IMR-90 (cell line): ENCODE data around the gene LMO1. TPM values are rescaled to one million over a fixed set of nuclear protein-coding genes. Genes with fewer than 3 reads are reported as not detected.

Experiments
- ATAC-seq: fragments of 200-7000 bp; cut with Tn5 transposase; 2 replicates; pipeline ENCODE4 v1.9.1; 2020; ENCODE audit warnings: low read depth, mild to moderate bottlenecking, moderate library complexity
- BruUV-seq: library from RNA; stranded (reverse); fragments of 400-500 nt; replicated peaks from 2 replicates; lab custom pipeline; 2021; lab: Mats Ljungman, UMichigan
- CTCF ChIA-PET: fragments of 300-600 bp; formaldehyde crosslinking; extraction: SDS; loops from one replicate; lab custom pipeline; 2021; ENCODE audit warnings: antibody characterized with exemption; lab: Yijun Ruan, JAX
- POLR2A ChIA-PET: fragments of 300-600 bp; sonication (Branson Sonifier 250); formaldehyde crosslinking; loops from one replicate; lab custom pipeline; 2022; ENCODE audit warnings: antibody characterized with exemption; ENCODE audit not compliant: unreplicated experiment; lab: Charles Lee
- DNase-seq: peaks from one replicate; pipeline ENCODE4 v3.0.0; 2013
- H2AFZ ChIP-seq: replicated peaks from 2 replicates; pipeline ENCODE3; 2013; ENCODE audit warnings: low read length, mild to moderate bottlenecking; ENCODE audit not compliant: poor library complexity
- H2AK5ac ChIP-seq: 2 replicates; pipeline ENCODE4 v1.6.1; 2013; ENCODE audit warnings: low read depth, low read length, inconsistent platforms
- H2AK9ac ChIP-seq: replicated peaks from 2 replicates; pipeline ENCODE3; 2013; ENCODE audit warnings: mild to moderate bottlenecking, low read depth, low read length, moderate library complexity; ENCODE audit not compliant: poor library complexity
- H2BK120ac ChIP-seq: 2 replicates; pipeline ENCODE4 v1.6.1; 2013; ENCODE audit warnings: low read depth, low read length, inconsistent platforms
- H2BK15ac ChIP-seq: 3 replicates; pipeline ENCODE4 v1.6.1; 2013; ENCODE audit warnings: low read depth, low read length, inconsistent platforms
- H2BK20ac ChIP-seq: 2 replicates; pipeline ENCODE4 v1.6.1; 2013; ENCODE audit warnings: low read depth, mild to moderate bottlenecking, inconsistent platforms, low read length, moderate library complexity
- H2BK5ac ChIP-seq: 2 replicates; pipeline ENCODE4 v1.6.1; 2013; ENCODE audit warnings: mild to moderate bottlenecking, low read depth, low read length, inconsistent platforms; ENCODE audit not compliant: poor library complexity, severe bottlenecking
- H3K14ac ChIP-seq: replicated peaks from 2 replicates; pipeline ENCODE4 v1.6.1; 2013; ENCODE audit warnings: low read depth, low read length, inconsistent platforms
- H3K18ac ChIP-seq: 2 replicates; pipeline ENCODE4 v1.6.1; 2013; ENCODE audit warnings: low read depth, low read length, control low read depth
- H3K23ac ChIP-seq: 2 replicates; pipeline ENCODE4 v1.6.1; 2013; ENCODE audit warnings: low read depth, low read length, inconsistent platforms
- H3K27ac ChIP-seq: 2 replicates; pipeline ENCODE4 v1.5.1; 2013; ENCODE audit warnings: mild to moderate bottlenecking, control low read depth, low read length; ENCODE audit not compliant: insufficient read depth
- H3K27me3 ChIP-seq: 2 replicates; pipeline ENCODE4 v1.6.1; 2013; ENCODE audit warnings: low read length; ENCODE audit not compliant: control insufficient read depth, insufficient read depth
- H3K36me3 ChIP-seq: 2 replicates; pipeline ENCODE4 v1.6.1; 2013; ENCODE audit warnings: low read length, mixed read lengths; ENCODE audit not compliant: control insufficient read depth, insufficient read depth
- H3K4ac ChIP-seq: 2 replicates; pipeline ENCODE4 v1.6.1; 2013; ENCODE audit warnings: low read depth, low read length, inconsistent platforms
- H3K4me1 ChIP-seq: 2 replicates; pipeline ENCODE4 v1.6.1; 2013; ENCODE audit warnings: low read length, mixed read lengths; ENCODE audit not compliant: control insufficient read depth, insufficient read depth
- H3K4me2 ChIP-seq: 2 replicates; pipeline ENCODE4 v1.6.1; 2013; ENCODE audit warnings: low read depth, mild to moderate bottlenecking, control low read depth, low read length, moderate library complexity
- H3K4me3 ChIP-seq: 2 replicates; pipeline ENCODE4 v1.5.1; 2013; ENCODE audit warnings: low read depth, mild to moderate bottlenecking, control low read depth, low read length, moderate library complexity; ENCODE audit not compliant: insufficient read depth
- H3K56ac ChIP-seq: 2 replicates; pipeline ENCODE4 v1.6.1; 2013; ENCODE audit warnings: low read length, inconsistent platforms; ENCODE audit not compliant: insufficient read depth; ENCODE audit errors: extremely low read depth
- H3K79me1 ChIP-seq, 2 experiments: 2 replicates each; pipeline ENCODE4 v1.6.1; 2013; ENCODE audit warnings: low read length in 2 of 2, inconsistent platforms in 1 of 2, low read depth in 1 of 2
- H3K9ac ChIP-seq: 2 replicates; pipeline ENCODE4 v1.6.1; 2013; ENCODE audit warnings: low read depth, low read length, control low read depth
- H3K9me1 ChIP-seq: 2 replicates; pipeline ENCODE4 v1.6.1; 2013; ENCODE audit warnings: low read length, inconsistent platforms; ENCODE audit not compliant: insufficient read depth
- H3K9me3 ChIP-seq: 2 replicates; pipeline ENCODE4 v1.6.1; 2013; ENCODE audit warnings: low read length; ENCODE audit not compliant: control insufficient read depth, insufficient read depth
- H4K20me1 ChIP-seq: 2 replicates; pipeline ENCODE4 v1.6.1; 2013; ENCODE audit warnings: low read length, inconsistent platforms; ENCODE audit not compliant: insufficient read depth
- H4K5ac ChIP-seq: 2 replicates; pipeline ENCODE4 v1.6.1; 2013; ENCODE audit warnings: mild to moderate bottlenecking, low read depth, low read length, control low read depth
- H4K8ac ChIP-seq, 2 experiments: 2 replicates each; pipeline ENCODE4 v1.6.1; 2013; ENCODE audit warnings: low read depth in 2 of 2, low read length in 2 of 2, control low read depth in 1 of 2, inconsistent platforms in 1 of 2
- H4K91ac ChIP-seq: 2 replicates; pipeline ENCODE4 v1.6.1; 2013; ENCODE audit warnings: low read depth, low read length, inconsistent platforms; ENCODE audit not compliant: insufficient read depth
- BHLHE40 ChIP-seq: fragments of 150-350 bp; IDR thresholded peaks from 2 replicates; pipeline ENCODE4 v1.6.1; 2016; ENCODE audit warnings: mild to moderate bottlenecking, low read depth, low read length
- CEBPB ChIP-seq: IDR thresholded peaks from 2 replicates; pipeline ENCODE4 v1.6.1; 2012; ENCODE audit warnings: low read depth, low read length, improper control_type of control experiment
- CHD1 ChIP-seq: IDR thresholded peaks from 2 replicates; pipeline ENCODE4 v1.6.1; 2012; ENCODE audit warnings: low read depth, low read length, improper control_type of control experiment
- CTCF ChIP-seq: conservative IDR thresholded peaks from 2 replicates; pipeline ENCODE4 v1.5.1; 2012; ENCODE audit warnings: mild to moderate bottlenecking, low read depth, low read length, improper control_type of control experiment
- ELK1 ChIP-seq: fragments of 150-350 bp; IDR thresholded peaks from 2 replicates; pipeline ENCODE4 v1.6.1; 2016; ENCODE audit warnings: low read depth, mild to moderate bottlenecking, low read length, moderate library complexity, borderline replicate concordance
- FOS ChIP-seq: fragments of 150-350 bp; IDR thresholded peaks from 2 replicates; pipeline ENCODE4 v1.6.1; 2016; ENCODE audit warnings: low read depth, low read length
- MAFK ChIP-seq: IDR thresholded peaks from 2 replicates; pipeline ENCODE4 v1.6.1; 2012; ENCODE audit warnings: low read depth, low read length, improper control_type of control experiment
- MAZ ChIP-seq: IDR thresholded peaks from 2 replicates; pipeline ENCODE4 v1.6.1; 2012; ENCODE audit warnings: low read depth, mild to moderate bottlenecking, low read length, improper control_type of control experiment, moderate library complexity, borderline replicate concordance
- MXI1 ChIP-seq: IDR thresholded peaks from 2 replicates; pipeline ENCODE4 v1.6.1; 2012; ENCODE audit warnings: low read depth, mild to moderate bottlenecking, low read length, moderate library complexity, borderline replicate concordance
- NFE2L2 ChIP-seq: fragments of 150-350 bp; IDR thresholded peaks from 2 replicates; pipeline ENCODE4 v1.6.1; 2016; ENCODE audit warnings: low read depth, mild to moderate bottlenecking, low read length
- POLR2A ChIP-seq: IDR thresholded peaks from 2 replicates; pipeline ENCODE4 v1.6.1; 2012; ENCODE audit warnings: mild to moderate bottlenecking, low read depth, low read length
- RAD21 ChIP-seq: IDR thresholded peaks from 2 replicates; pipeline ENCODE4 v1.6.1; 2012; ENCODE audit warnings: low read length, improper control_type of control experiment
- RCOR1 ChIP-seq: IDR thresholded peaks from 2 replicates; pipeline ENCODE4 v1.6.1; 2012; ENCODE audit warnings: mild to moderate bottlenecking, low read length, improper control_type of control experiment; ENCODE audit not compliant: insufficient replicate concordance
- RFX5 ChIP-seq: IDR thresholded peaks from 2 replicates; pipeline ENCODE4 v1.8.0; 2012; ENCODE audit warnings: low read depth, mild to moderate bottlenecking, low read length, moderate library complexity
- SMC3 ChIP-seq: fragments of 150-350 bp; IDR thresholded peaks from 2 replicates; pipeline ENCODE4 v1.6.1; 2016; ENCODE audit warnings: low read depth, mild to moderate bottlenecking, antibody characterized with exemption, low read length, moderate library complexity
- USF2 ChIP-seq: fragments of 150-350 bp; IDR thresholded peaks from 2 replicates; pipeline ENCODE4 v1.6.1; 2017; ENCODE audit warnings: mild to moderate bottlenecking, antibody characterized with exemption, low read length, low read depth
- WGBS, 2 experiments: methylation state at CpG; one replicate each; pipeline versions ENCODE4 v1.1.5 to v1.1.7; 2013; ENCODE audit warnings: missing lambda C conversion rate in 2 of 2; ENCODE audit not compliant: insufficient read length in 1 of 2; ENCODE audit errors: extremely low coverage in 2 of 2; 5-methylcytosine and 5-hydroxymethylcytosine counted together
- dilution Hi-C: fragments of 300-500 bp; cut with HindIII; formaldehyde crosslinking; loops from one replicate; pipeline ENCODE4 v1.14.3; 2018; ENCODE audit warnings: low sequenced_read_pairs; ENCODE audit not compliant: unreplicated experiment
- in situ Hi-C: fragments of 300-500 bp; cut with MboI; formaldehyde crosslinking; loops from 3 replicates; pipeline ENCODE4 v1.14.3; 2019; ENCODE audit warnings: low sequenced_read_pairs, inconsistent platforms, mixed read lengths
- intact Hi-C: fragments of 100-400 bp; cut with micrococcal nuclease; formaldehyde crosslinking; loops from 2 replicates; pipeline ENCODE4 v1.10.0; 2022
- polyA plus RNA-seq, 3 experiments: library from polyadenylated mRNA; depleted of rRNA; stranded (reverse); fragments of >200 nt; gene quantifications; 2 replicates each; pipeline ENCODE4 v1.2.3, GENCODE V29; 2012; ENCODE audit warnings: low replicate concordance in 1 of 3
- total RNA-seq: library from RNA; depleted of rRNA; stranded (reverse); fragments of >200 nt; gene quantifications from 2 replicates; pipeline ENCODE4 v1.2.3, GENCODE V29; 2012

The LMO1 gene
- total and polyA plus RNA-seq, 2 of the 4 experiments (the other 2 are of a cell fraction) = not detected

- CTCF ChIA-PET = no interaction called here
Measured at GRCh38 chr11:8217926-8218325, 45.8 kb downstream of the LMO1 start.

More at GRCh38 chr11:8217926-8218325, 45.8 kb downstream of the LMO1 start:
- in situ Hi-C loops = no loop called here
- H3K56ac ChIP-seq = no peak overlapping the region
- H2AK9ac ChIP-seq = no peak overlapping the region
- no peaks in the 10 kb centered on the region for H3K4me1 ChIP-seq
- no peaks in the 10 kb centered on the region for H4K20me1 ChIP-seq
- no peak overlapping the region for H3K4ac ChIP-seq
- H2BK5ac ChIP-seq = no peak overlapping the region
- TF ChIP-seq RCOR1 (no peak), BHLHE40 (no peak), FOS (no peak), NFE2L2 (no peak), USF2 (no peak), MXI1 (no peak), RAD21 (no peak), ELK1 (no peak), POLR2A (no peak), MAZ (no peak), CHD1 (no peak), RFX5 (no peak), CEBPB (no peak), SMC3 (no peak), MAFK (no peak), CTCF (no peak)
- no peak overlapping the region for H4K5ac ChIP-seq
- H3K79me1 ChIP-seq = no peaks in the 10 kb centered on the region
- H4K91ac ChIP-seq = no peak overlapping the region
- WGBS, 2 experiments = 50% methylated on average over 1 of the region's 11 CpGs; no CpG with 5 or more reads in 1 of the 2 experiments
- H3K36me3 ChIP-seq = no peaks in the 10 kb centered on the region
- no TSS peak for BruUV-seq
- H3K27ac ChIP-seq = no peak overlapping the region
- ATAC-seq (no peak), DNase-seq (no peak)
- H3K9ac ChIP-seq = no peak overlapping the region
- no peak overlapping the region for H2BK120ac ChIP-seq
- dilution Hi-C loops = no loop called here
- no peaks in the 10 kb centered on the region for H3K9me1 ChIP-seq
- H3K23ac ChIP-seq = no peak overlapping the region
- H2BK20ac ChIP-seq = no peak overlapping the region
- H4K8ac ChIP-seq = no peak overlapping the region
- intact Hi-C loops = no loop called here
- H3K4me3 ChIP-seq = no peak overlapping the region
- no peaks in the 10 kb centered on the region for H3K9me3 ChIP-seq
- H3K14ac ChIP-seq = no peak overlapping the region
- H2AFZ ChIP-seq = no peak overlapping the region
- no peak overlapping the region for H3K4me2 ChIP-seq
- H3K18ac ChIP-seq = no peak overlapping the region
- no peak overlapping the region for H2AK5ac ChIP-seq
- POLR2A ChIA-PET = no interaction called here
- H2BK15ac ChIP-seq = no peak overlapping the region
- H3K27me3 ChIP-seq = peaks cover 25% of the 10 kb centered on the region
